NOMO-1 (cell line): ENCODE measurements around the gene FERMT3.

Source experiments
- DNase-seq, 2 experiments: peaks; one replicate each; lab custom pipeline; 2025; ENCODE audit not compliant: unreplicated experiment in 2 of 2; lab: John Stamatoyannopoulos, UW

FERMT3 gene

GRCh38 chr11:64219354-64219684 lies 12.8 kb downstream of the FERMT3 start:
- no peak for DNase-seq

GRCh38 chr11:64219755-64220154 lies 13.2 kb downstream of the FERMT3 start:
- no peak for DNase-seq

GRCh38 chr11:64220271-64220670 lies 13.8 kb downstream of the FERMT3 start:
- DNase-seq: no peak

GRCh38 chr11:64220798-64221197 lies 14.3 kb downstream of the FERMT3 start:
- DNase-seq: no peak

- no peak for DNase-seq
Measured at GRCh38 chr11:64222651-64223000, 16.1 kb downstream of the FERMT3 start.

GRCh38 chr11:64223001-64223651 lies 16.6 kb downstream of the FERMT3 start:
- DNase-seq: no peak

GRCh38 chr11:64224151-64224890 lies 17.8 kb downstream of the FERMT3 start:
- no peak for DNase-seq

GRCh38 chr11:64224891-64225607 lies 18.5 kb downstream of the FERMT3 start:
- no peak for DNase-seq

GRCh38 chr11:64225608-64226506 lies 19.3 kb downstream of the FERMT3 start, which contains the start of the genes NUDT22 and TRPT1:
Gene NUDT22, plus strand, starts transcription at chr11:64226274. Its CDS starts 379 bp downstream, at chr11:64226653.
Gene TRPT1, minus strand, starts transcription at chr11:64226186. Its CDS starts 326 bp downstream, at chr11:64225860.
- DNase-seq: peak; percentile 84 to 90

GRCh38 chr11:64226507-64227051 lies 20.1 kb downstream of the FERMT3 start:
- DNase-seq: peak; percentile 64 to 65

GRCh38 chr11:64227405-64227956 lies 21.0 kb downstream of the FERMT3 start:
- DNase-seq: no peak

- no peak for DNase-seq
Measured at GRCh38 chr11:64229090-64229743, 22.7 kb downstream of the FERMT3 start.

- DNase-seq: no peak
Measured at GRCh38 chr11:64229744-64230170, 23.2 kb downstream of the FERMT3 start.

- DNase-seq: peak; percentile 85 to 89
Measured at GRCh38 chr11:64230171-64230984, 23.9 kb downstream of the FERMT3 start, which contains the start of gene DNAJC4. Gene DNAJC4, plus strand, starts transcription at chr11:64230548. Its CDS starts 307 bp downstream, at chr11:64230855.

- peak; percentile 47 to 67 for DNase-seq
Measured at GRCh38 chr11:64230985-64231365, 24.5 kb downstream of the FERMT3 start.

- DNase-seq: no peak
Measured at GRCh38 chr11:64231546-64231945, 25.0 kb downstream of the FERMT3 start.

GRCh38 chr11:64232182-64232966 lies 25.9 kb downstream of the FERMT3 start:
- no peak for DNase-seq

GRCh38 chr11:64232967-64233315 lies 26.4 kb downstream of the FERMT3 start:
- no peak for DNase-seq
